HK-2 (cell line): Measurements from ENCODE around the gene ADGRL2.
"Not testable (repeated sequence)": the region's sequence is repeated elsewhere in the genome, so short reads cannot be mapped to it uniquely, and the experiment has no call there.

Source experiments
- DNase-seq: peaks from one replicate; pipeline ENCODE4 v3.0.0-alpha.2; 2018; ENCODE audit not compliant: unreplicated experiment

The ADGRL2 gene

DNA sequence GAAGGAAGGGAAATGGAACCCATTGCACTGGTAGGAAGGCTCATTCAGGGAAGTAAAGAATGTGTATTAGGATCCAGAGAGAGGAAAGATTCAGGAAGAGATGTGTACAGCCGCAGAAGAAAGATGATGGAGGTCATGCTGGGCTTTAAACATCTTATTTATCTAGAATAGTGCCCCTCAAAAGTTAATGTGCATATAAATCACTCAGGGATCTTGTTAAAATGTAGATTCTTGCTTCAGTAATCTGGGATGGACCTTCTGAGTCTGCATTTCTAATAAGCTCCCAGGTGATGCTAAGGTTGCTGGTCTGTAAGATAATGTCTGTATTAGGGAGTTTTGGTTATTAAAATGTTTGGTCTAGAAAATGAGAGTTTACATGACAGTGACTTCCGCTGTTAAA, 46.3 kb downstream of the ADGRL2 start:
- no peak for DNase-seq

DNA sequence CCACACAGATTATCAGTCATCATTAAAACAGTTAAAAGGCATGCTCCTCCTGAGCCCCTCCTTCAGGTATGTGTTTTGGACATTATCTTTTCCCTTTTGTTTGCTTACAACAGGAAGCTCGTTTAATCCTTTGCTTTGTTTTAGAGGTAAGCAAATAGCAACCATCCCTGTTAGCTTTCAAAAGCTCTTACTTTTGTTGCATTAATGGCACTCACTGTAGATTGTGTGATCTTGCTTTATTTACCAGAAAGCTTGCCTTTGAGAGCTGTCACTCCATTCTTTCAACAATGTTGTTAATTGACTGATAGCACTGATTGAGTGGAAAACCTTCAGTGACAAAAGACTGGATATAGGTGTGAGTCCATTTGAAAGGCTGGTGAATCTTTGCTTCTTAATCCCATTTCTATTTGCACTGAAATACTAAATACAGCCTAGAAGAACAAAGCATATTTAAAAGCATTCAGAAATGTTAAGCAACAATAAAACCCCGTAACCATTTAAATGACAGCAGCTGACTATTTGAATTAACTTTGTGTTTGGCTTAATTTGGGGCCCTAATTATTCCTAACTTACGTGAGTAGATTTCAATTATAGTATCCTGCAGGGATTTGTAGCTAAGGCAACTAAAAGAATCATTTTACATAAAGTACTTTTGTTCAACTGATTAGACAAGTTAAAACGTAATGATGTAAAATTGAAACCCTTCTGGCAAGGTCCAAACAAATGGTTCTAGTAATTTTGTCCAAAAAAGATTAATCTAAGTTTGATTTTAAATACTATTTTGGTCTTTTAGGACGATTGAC, 48.3 kb downstream of the ADGRL2 start:
- no peak for DNase-seq

DNA sequence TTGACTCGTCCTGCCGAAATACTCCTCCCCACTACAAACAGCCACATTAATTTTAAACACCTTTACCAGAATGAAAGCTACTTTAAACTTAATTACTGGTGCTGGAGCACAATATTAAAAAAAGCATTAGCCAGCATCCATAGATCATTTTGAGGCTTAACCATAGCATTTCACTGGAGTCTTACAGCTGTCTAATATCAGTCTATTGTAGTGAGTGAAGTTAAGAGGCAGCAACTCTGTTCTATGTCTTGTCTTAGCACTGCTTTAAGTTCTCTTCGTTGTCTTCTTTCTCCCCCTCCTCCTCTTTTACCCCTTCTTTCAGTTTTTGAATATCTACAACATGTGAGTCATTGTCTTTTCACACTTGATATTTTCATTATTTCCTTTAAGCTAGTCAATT, 49.3 kb downstream of the ADGRL2 start:
- DNase-seq: no peak

- DNase-seq: no peak
These were observed 49.8 kb downstream of the ADGRL2 start for GRCh38 chr1:81850495-81850894.

GRCh38 chr1:81851217-81851616, 50.5 kb downstream of the ADGRL2 start:
- DNase-seq: no peak

DNA sequence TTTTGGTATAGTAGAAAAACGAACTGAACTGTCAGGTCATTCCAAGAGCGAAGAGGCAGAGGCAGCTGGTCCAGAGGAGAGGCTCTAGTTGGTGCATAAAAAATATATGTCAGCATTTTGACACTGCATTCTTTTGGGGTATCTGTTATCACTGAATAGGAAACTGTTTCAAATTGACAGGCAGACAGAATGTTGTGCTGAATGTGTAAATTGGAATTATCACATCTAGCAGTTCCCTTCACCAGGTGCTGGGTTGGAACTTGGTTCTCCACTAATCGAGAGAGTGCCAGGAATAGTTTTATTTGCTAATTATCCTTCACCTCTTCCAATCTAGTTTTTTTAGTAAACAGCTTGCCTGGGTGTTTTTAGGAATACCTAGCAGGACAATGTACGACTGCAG, 52.2 kb downstream of the ADGRL2 start:
- no peak for DNase-seq

GRCh38 chr1:81867235-81867634, 66.5 kb downstream of the ADGRL2 start:
- no peak for DNase-seq

GRCh38 chr1:81869307-81869706, 68.6 kb downstream of the ADGRL2 start:
- DNase-seq: no peak

DNA sequence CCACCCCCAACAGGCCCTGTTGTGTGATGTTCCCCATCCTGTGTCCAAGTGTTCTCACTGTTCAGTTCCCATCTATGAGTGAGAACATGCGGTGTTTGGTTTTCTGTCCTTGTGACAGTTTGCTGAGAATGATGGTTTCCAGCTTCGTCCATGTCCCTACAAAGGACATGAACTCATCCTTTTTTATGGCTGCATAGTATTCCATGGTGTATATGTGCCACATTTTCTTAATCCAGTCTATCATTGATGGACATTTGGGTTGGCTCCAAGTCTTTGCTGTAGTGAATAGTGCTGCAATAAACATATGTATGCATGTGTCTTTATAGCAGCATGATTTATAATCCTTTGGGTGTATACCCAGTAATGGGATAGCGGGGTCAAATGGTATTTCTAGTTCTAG, 70.4 kb downstream of the ADGRL2 start:
- not testable (repeated sequence) for DNase-seq

DNA sequence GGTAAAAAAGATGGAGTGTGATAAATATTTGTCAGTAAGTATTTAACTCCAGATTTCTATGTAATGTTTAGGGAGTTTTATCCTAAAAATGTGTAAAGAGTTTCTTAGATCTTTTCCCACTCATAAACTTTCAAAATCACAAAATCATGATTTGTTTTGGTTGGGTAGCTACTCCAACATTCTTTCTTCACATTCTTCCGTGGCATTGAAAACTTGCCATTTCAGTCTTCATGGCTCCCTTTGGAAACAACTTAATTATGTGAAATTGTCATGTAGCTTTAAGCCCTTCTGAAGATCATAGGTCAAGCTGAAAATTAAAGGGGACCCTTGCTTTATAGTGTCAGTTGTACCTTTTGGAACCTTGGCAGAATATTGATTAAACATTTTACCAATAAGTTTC, 73.2 kb downstream of the ADGRL2 start:
- no peak for DNase-seq

- no peak for DNase-seq
These were observed 73.7 kb downstream of the ADGRL2 start for GRCh38 chr1:81874461-81874860.

DNA sequence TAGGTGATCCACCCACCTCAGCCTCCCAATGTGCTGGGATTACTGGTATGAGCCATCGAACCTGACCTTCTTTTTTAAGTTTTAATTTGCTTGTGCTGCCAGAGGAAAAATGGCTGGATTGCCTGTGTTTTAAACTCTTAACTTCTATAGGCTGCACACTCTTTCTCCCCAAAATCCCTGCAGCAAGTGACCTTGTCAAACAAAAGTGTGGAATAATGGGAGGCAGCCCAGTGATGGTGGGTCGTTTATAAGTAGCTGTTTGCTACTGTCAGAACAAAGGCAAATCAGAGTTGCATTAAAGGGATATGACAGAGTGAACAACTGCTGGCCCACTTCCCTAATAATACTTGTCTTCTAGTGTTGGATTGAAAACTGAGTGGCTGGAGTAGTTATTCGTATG, 74.2 kb downstream of the ADGRL2 start:
- DNase-seq: no peak

DNA sequence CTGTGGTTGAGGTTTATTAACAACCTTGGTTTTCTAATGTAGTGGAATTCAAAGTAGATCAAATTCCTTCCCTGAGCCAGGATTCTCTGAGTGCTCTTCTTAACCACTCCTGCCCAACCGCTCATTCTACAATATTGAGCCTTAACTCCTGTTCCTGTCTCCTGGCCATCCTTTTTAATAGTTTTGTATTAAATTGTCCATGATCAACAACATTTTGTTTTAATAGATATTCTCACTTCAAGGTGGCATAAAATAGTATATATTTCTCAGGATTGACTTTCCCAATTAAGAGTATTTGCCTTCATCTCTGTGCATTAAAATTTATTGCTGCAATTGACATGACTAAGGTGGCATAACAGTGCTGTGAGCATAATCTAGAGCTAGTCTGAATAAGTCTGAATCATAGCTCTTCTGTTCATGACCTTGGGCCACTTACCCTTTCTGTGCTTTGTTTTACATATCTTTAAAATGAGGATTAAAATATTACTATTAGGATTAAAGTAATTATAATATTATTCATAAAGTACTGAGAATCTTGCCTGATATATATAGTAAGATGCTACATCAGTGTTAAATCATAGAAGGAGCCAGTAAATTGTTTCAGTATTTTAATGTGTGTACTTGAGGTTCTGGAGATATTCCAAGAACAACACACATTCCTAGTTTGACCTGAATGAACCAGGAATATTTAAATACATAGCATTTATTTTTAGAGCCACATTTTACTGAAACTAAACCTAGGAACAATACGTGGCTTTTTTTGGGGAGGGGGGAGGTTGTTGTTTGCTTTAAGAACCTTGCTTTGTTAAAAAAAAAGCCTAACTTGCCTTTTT, 76.4 kb downstream of the ADGRL2 start:
- no peak for DNase-seq

DNA sequence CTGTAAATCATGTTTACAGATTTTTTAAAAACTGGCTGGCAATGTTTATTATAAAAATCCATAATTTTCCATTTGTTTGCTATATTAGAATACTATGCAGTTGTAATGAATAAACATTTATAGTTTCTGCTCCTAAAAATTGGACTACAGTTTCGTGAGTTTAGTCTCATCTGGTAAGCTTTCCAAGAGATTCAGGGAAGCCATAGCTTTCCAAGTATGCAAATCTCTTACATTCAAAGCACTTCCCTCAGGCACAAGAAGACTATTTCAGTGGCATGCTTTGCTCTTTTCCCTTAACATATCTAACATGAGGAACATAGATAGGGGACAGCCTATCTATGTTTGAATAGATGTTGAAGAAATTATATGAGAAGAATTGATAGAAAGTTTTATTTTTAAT, 77.2 kb downstream of the ADGRL2 start:
- DNase-seq: no peak

DNA sequence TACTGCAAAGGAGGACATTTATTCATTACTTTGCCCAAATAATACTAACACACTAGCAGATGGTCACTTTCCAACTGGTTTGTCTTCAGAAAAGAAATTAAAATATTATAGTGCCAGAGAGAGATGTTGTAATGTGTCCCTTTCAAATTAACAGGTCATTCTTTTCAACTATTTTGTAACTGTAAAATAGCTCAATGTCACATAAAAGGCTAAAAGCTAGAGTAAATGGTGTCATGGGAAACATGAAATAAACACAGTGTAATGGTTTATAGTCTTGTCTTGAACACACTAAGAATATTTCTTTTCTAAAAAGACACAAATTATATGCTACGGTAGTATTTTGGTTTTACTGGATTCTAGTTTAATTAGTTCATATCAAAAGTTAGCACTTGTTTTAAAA, 77.8 kb downstream of the ADGRL2 start:
- no peak for DNase-seq

GRCh38 chr1:81880781-81881180, 80.0 kb downstream of the ADGRL2 start:
- no peak for DNase-seq

- no peak for DNase-seq
These were observed 84.6 kb downstream of the ADGRL2 start for GRCh38 chr1:81885291-81885690.

- not testable (repeated sequence) for DNase-seq
These were observed 85.6 kb downstream of the ADGRL2 start for GRCh38 chr1:81886292-81886691.

DNA sequence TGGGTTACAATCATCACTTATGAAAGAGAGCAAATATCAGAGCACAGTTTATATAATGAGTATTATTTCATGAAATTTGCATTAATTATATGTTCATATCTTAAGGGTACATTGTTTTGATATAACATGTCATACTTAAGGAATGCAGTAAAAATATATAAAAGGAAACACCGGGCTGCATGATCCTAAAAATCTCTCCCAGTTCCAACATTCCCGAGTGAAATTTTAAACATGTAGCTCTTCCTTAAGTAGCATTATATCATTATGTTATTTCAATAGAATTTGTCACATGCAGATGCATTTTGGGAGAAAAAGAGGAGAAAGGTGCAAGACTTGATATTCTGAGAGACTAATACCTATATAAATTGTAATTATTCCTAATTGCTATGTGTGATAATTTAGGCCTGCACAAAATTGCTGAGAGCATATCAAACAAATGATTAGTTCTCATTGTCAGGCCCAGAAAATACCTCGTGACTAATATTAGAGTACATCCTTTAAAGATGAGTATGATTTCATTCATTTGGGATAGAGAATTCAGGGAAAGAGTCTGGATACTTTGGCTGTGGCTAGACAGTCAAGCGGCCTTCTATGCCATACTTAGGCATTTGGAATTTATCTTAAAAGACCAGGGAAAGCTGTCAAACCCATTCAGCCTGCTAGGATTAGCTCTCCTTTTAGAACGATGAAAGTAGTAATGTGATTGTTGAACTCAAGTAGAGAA, 86.8 kb downstream of the ADGRL2 start:
- no peak for DNase-seq

- no peak for DNase-seq
These were observed 88.4 kb downstream of the ADGRL2 start for GRCh38 chr1:81889166-81889565.

DNA sequence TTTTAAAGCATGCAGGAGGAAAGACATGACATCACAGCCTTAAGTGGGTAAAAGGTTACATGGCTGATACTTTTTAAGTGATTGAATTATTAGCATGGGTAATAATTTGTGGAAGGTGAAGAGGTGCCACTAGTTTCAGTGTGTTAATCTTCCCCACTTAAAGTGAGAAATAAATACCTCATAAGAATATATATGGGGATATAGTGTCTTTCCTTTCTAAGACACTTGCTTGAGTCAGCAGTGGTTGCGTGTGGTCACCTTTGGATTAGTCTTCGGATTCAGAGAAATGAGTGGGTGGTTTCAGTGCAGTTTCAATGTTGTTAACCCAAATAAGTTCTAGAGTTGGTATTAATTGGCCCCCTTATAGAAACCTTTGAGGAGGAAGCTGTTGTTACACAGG, 94.1 kb downstream of the ADGRL2 start:
- DNase-seq: no peak

GRCh38 chr1:81899214-81899821, 98.6 kb downstream of the ADGRL2 start:
- DNase-seq: no peak
